Left renal pelvis (tissue), 4 donors: ENCODE data around the gene SIAH3. TPM values are rescaled to one million over a fixed set of nuclear protein-coding genes. Genes with fewer than 3 reads are reported as not detected.

Experiments used
- DNase-seq, 4 donors: peaks; one replicate each; pipeline ENCODE4 v3.0.0-alpha.2; 2013; ENCODE audit warnings: low read depth in 4 of 4, low spot score in 3 of 4
- polyA plus RNA-seq, 4 donors: library from polyadenylated mRNA; unstranded; fragments of 120-200 nt; gene quantifications; one replicate each; pipeline ENCODE4 v1.2.1, GENCODE V29; 2013; ENCODE audit not compliant: insufficient read length in 4 of 4

SIAH3 gene
- polyA plus RNA-seq, 4 donors, result 0.72 to 2.8 (median 1.1) TPM

- no peak for DNase-seq
Measured at GRCh38 chr13:45825387-45825650, 26.2 kb downstream of the SIAH3 start.

GRCh38 chr13:45823583-45823982 is 28.0 kb downstream of the SIAH3 start:
- no peak for DNase-seq

- DNase-seq, result no peak
Measured at GRCh38 chr13:45821811-45822210, 29.7 kb downstream of the SIAH3 start.

GRCh38 chr13:45820106-45820838 is 31.3 kb downstream of the SIAH3 start:
- no peak for DNase-seq

GRCh38 chr13:45817833-45818232 is 33.7 kb downstream of the SIAH3 start:
- no peak for DNase-seq

- no peak for DNase-seq
Measured at GRCh38 chr13:45816427-45816826, 35.1 kb downstream of the SIAH3 start.

- no peak for DNase-seq
Measured at GRCh38 chr13:45812695-45813372, 38.7 kb downstream of the SIAH3 start.

- DNase-seq, result no peak
Measured at GRCh38 chr13:45811891-45812694, 39.5 kb downstream of the SIAH3 start.

GRCh38 chr13:45809801-45810394 is 41.7 kb downstream of the SIAH3 start:
- no peak for DNase-seq

- no peak for DNase-seq
Measured at GRCh38 chr13:45808925-45809324, 42.6 kb downstream of the SIAH3 start.

GRCh38 chr13:45807520-45808099 is 43.9 kb downstream of the SIAH3 start:
- DNase-seq, result no peak

- no peak for DNase-seq
Measured at GRCh38 chr13:45800485-45800884, 51.1 kb downstream of the SIAH3 start.

GRCh38 chr13:45799451-45799850 is 52.1 kb downstream of the SIAH3 start:
- no peak for DNase-seq

- no peak for DNase-seq
Measured at GRCh38 chr13:45798851-45799250, 52.7 kb downstream of the SIAH3 start.

- no peak for DNase-seq
Measured at GRCh38 chr13:45796426-45797235, 54.9 kb downstream of the SIAH3 start.

- no peak for DNase-seq
Measured at GRCh38 chr13:45792827-45793303, 58.7 kb downstream of the SIAH3 start.

- DNase-seq, result no peak
Measured at GRCh38 chr13:45788011-45788410, 63.5 kb downstream of the SIAH3 start.

- no peak for DNase-seq
Measured at GRCh38 chr13:45787346-45787745, 64.2 kb downstream of the SIAH3 start.

- DNase-seq, result no peak
Measured at GRCh38 chr13:45786293-45786920, 65.1 kb downstream of the SIAH3 start.
